Common myeloid progenitor, CD34-positive (primary cell): Measurements from ENCODE around the gene PALD1.
A peak's percentile ranks its signal among the peaks of the same experiment; 100 is the strongest.

Experiments used
- CTCF ChIA-PET: fragments of 350-600 bp; sonication (Branson Sonifier 250); formaldehyde crosslinking; loops from one replicate; lab custom pipeline; 2021; ENCODE audit warnings: antibody characterized with exemption; lab: Charles Lee
- POLR2A ChIA-PET: fragments of 350-600 bp; sonication (Branson Sonifier 250); formaldehyde crosslinking; loops from one replicate; lab custom pipeline; 2021; ENCODE audit warnings: antibody characterized with exemption; lab: Charles Lee
- DNase-seq, 3 donors: peaks; one replicate each; pipeline versions ENCODE4 v3.0.0 to v3.0.0-alpha.2; 2013
- H3K27ac ChIP-seq, 2 experiments: 1 replicate in 1 of 2; 2 replicates in 1 of 2; pipeline ENCODE4 v1.7.0; 2013; ENCODE audit warnings: inconsistent platforms in 2 of 2, low read length in 2 of 2, mild to moderate bottlenecking in 2 of 2, low read depth in 1 of 2, moderate library complexity in 1 of 2; ENCODE audit not compliant: severe bottlenecking in 2 of 2, insufficient read depth in 1 of 2, poor library complexity in 1 of 2
- H3K27me3 ChIP-seq, 5 experiments: replicated peaks in 2 of 5; 1 replicate in 3 of 5; 2 replicates in 2 of 5; pipeline versions ENCODE4 v1.6.1 to v1.7.0; 2013; ENCODE audit warnings: low read length in 4 of 5, mild to moderate bottlenecking in 2 of 5, moderate library complexity in 2 of 5, inconsistent platforms in 1 of 5; ENCODE audit not compliant: insufficient read depth in 5 of 5, control insufficient read depth in 4 of 5
- H3K36me3 ChIP-seq, 4 experiments: 1 replicate in 2 of 4; 2 replicates in 2 of 4; pipeline versions ENCODE4 v1.6.1 to v1.7.0; 2013; ENCODE audit warnings: low read length in 3 of 4, control low read depth in 1 of 4, mild to moderate bottlenecking in 1 of 4; ENCODE audit not compliant: control insufficient read depth in 4 of 4, insufficient read depth in 4 of 4
- H3K4me1 ChIP-seq, 4 experiments: 1 replicate in 3 of 4; 2 replicates in 1 of 4; pipeline versions ENCODE4 v1.6.1 to v1.7.1; 2013; ENCODE audit warnings: low read length in 3 of 4, mild to moderate bottlenecking in 3 of 4, control low read depth in 1 of 4, inconsistent platforms in 1 of 4, moderate library complexity in 1 of 4; ENCODE audit not compliant: control insufficient read depth in 4 of 4, insufficient read depth in 4 of 4; ENCODE audit errors: control extremely low read depth in 1 of 4
- H3K4me3 ChIP-seq, 7 experiments: 1 replicate in 4 of 7; 2 replicates in 3 of 7; pipeline versions ENCODE4 v1.5.1 to v1.7.0; 2013; ENCODE audit warnings: mild to moderate bottlenecking in 7 of 7, low read length in 6 of 7, moderate library complexity in 6 of 7, inconsistent platforms in 2 of 7, low read depth in 2 of 7, control low read depth in 1 of 7; ENCODE audit not compliant: insufficient read depth in 4 of 7, control insufficient read depth in 1 of 7; ENCODE audit errors: extremely low read depth in 1 of 7
- H3K9me3 ChIP-seq, 5 experiments: 1 replicate in 4 of 5; 2 replicates in 1 of 5; pipeline versions ENCODE4 v1.6.1 to v1.7.1; 2013; ENCODE audit warnings: low read length in 4 of 5, mild to moderate bottlenecking in 2 of 5, inconsistent platforms in 1 of 5, low read depth in 1 of 5, moderate library complexity in 1 of 5; ENCODE audit not compliant: control insufficient read depth in 4 of 5, insufficient read depth in 2 of 5; ENCODE audit errors: control extremely low read depth in 1 of 5
- WGBS: methylation state at CpG from one replicate; pipeline ENCODE4 v1.1.5; 2013; ENCODE audit not compliant: insufficient coverage; 5-methylcytosine and 5-hydroxymethylcytosine counted together

Gene PALD1

GRCh38 chr10:70476249-70477035 is 2.1 kb upstream of the PALD1 start:
- 91% methylated on average over 5 of the region's 7 CpGs for WGBS
- H3K27ac ChIP-seq, result no peak overlapping the region
- H3K27me3 ChIP-seq, result no peaks in the 10 kb centered on the region
- peak in 2 of 3 donors; percentile 26 to 40 for DNase-seq
- H3K4me3 ChIP-seq, result no peak overlapping the region
- ChIA-PET POLR2A (interaction anchor here (1.0 kb wide), 1 partner anchor 33 kb away, joined by 4 read pairs; no protein-coding TSS in a partner anchor), CTCF (interaction anchor here (1.6 to 7.8 kb wide), 8 partner anchors 10 to 62 kb away, joined by 4 to 46 read pairs (median 24); no protein-coding TSS in a partner anchor)
- no peaks in the 10 kb centered on the region for H3K36me3 ChIP-seq
- peaks cover 2 to 49% (median 43%) of the 10 kb centered on the region in 4 experiments for H3K4me1 ChIP-seq
- H3K9me3 ChIP-seq, result no peaks in the 10 kb centered on the region

- Histone ChIP-seq H3K4me3 (peak overlapping the region in 4 of 7 experiments; percentile 48 to 77 (median 70)), H3K27me3 (no peaks in the 10 kb centered on the region), H3K4me1 (peaks cover 2 to 61% (median 52%) of the 10 kb centered on the region in 4 experiments), H3K36me3 (no peaks in the 10 kb centered on the region), H3K9me3 (no peaks in the 10 kb centered on the region), H3K27ac (no peak overlapping the region)
- DNase-seq, result peak; percentile 77 to 93 (median 90)
- WGBS, result 15% methylated on average over 7 of the region's 27 CpGs
- ChIA-PET CTCF (interaction anchor here (0.8 to 7.8 kb wide), 12 partner anchors 8 to 61 kb away, joined by 3 to 46 read pairs (median 6); no protein-coding TSS in a partner anchor), POLR2A (interaction anchor here (0.7 to 1.3 kb wide), 5 partner anchors 12 to 31 kb away, joined by 3 to 7 read pairs (median 4); no protein-coding TSS in a partner anchor)
Observed at GRCh38 chr10:70477661-70478162, 855 bp upstream of the PALD1 start.

- peaks cover 2 to 71% (median 58%) of the 10 kb centered on the region in 4 experiments for H3K4me1 ChIP-seq
- WGBS, result 46% methylated on average over 8 of the region's 11 CpGs
- H3K36me3 ChIP-seq, result no peaks in the 10 kb centered on the region
- no peaks in the 10 kb centered on the region for H3K27me3 ChIP-seq
- DNase-seq, result no peak
- H3K4me3 ChIP-seq, result peak overlapping the region; percentile 32 to 77 (median 69)
- ChIA-PET POLR2A (interaction anchor here (0.6 to 3.6 kb wide), 2 partner anchors 15 to 33 kb away, joined by 3 to 14 read pairs; no protein-coding TSS in a partner anchor), CTCF (interaction anchor here (0.6 to 7.8 kb wide), 5 partner anchors 9 to 60 kb away, joined by 4 to 46 read pairs (median 38); no protein-coding TSS in a partner anchor)
- H3K27ac ChIP-seq, result no peak overlapping the region
- H3K9me3 ChIP-seq, result no peaks in the 10 kb centered on the region
Observed at GRCh38 chr10:70479165-70479581, 606 bp downstream of the PALD1 start.

- H3K4me1 ChIP-seq, result peaks cover 2 to 71% (median 58%) of the 10 kb centered on the region in 4 experiments
- H3K27me3 ChIP-seq, result no peaks in the 10 kb centered on the region
- DNase-seq, result no peak
- H3K36me3 ChIP-seq, result no peaks in the 10 kb centered on the region
- H3K4me3 ChIP-seq, result peak overlapping the region in 5 of 7 experiments; percentile 48 to 77 (median 69)
- H3K9me3 ChIP-seq, result no peaks in the 10 kb centered on the region
- whole genome bisulfite sequencing, result 73% methylated on average over 3 of the region's 8 CpGs
- POLR2A ChIA-PET, result interaction anchor here (1.3 to 3.6 kb wide), 2 partner anchors 14 to 17 kb away, joined by 3 to 14 read pairs; no protein-coding TSS in a partner anchor
- no peak overlapping the region for H3K27ac ChIP-seq
- CTCF ChIA-PET, result interaction anchor here (0.6 to 7.8 kb wide), 6 partner anchors 9 to 59 kb away, joined by 4 to 46 read pairs (median 24); no protein-coding TSS in a partner anchor
Observed at GRCh38 chr10:70479626-70480238, 1.2 kb downstream of the PALD1 start.

GRCh38 chr10:70480239-70480861 is 1.8 kb downstream of the PALD1 start:
- H3K27me3 ChIP-seq, result no peaks in the 10 kb centered on the region

GRCh38 chr10:70481105-70481504 is 2.5 kb downstream of the PALD1 start:
- no peaks in the 10 kb centered on the region for H3K27me3 ChIP-seq
- no peaks in the 10 kb centered on the region for H3K9me3 ChIP-seq
- DNase-seq, result no peak
- peaks cover 0 to 3% (median 0%) of the 10 kb centered on the region in 4 experiments for H3K36me3 ChIP-seq
- CTCF ChIA-PET, result interaction anchor here (1.0 to 7.8 kb wide), 5 partner anchors 12 to 69 kb away, joined by 3 to 46 read pairs (median 38); no protein-coding TSS in a partner anchor
- no peak overlapping the region for H3K27ac ChIP-seq
- H3K4me1 ChIP-seq, result peaks cover 2 to 71% (median 58%) of the 10 kb centered on the region in 4 experiments
- no peak overlapping the region for H3K4me3 ChIP-seq
- POLR2A ChIA-PET, result interaction anchor here (0.6 to 3.6 kb wide), 3 partner anchors 13 to 20 kb away, joined by 3 to 14 read pairs (median 3); no protein-coding TSS in a partner anchor
- WGBS, result 97% methylated on average over 4 of the region's 9 CpGs

More at GRCh38 chr10:70480239-70480861, 1.8 kb downstream of the PALD1 start:
- POLR2A ChIA-PET, result interaction anchor here (0.5 to 3.6 kb wide), 4 partner anchors 14 to 33 kb away, joined by 3 to 14 read pairs (median 3); no protein-coding TSS in a partner anchor
- Histone ChIP-seq H3K4me3 (peak overlapping the region in 3 of 7 experiments; percentile 32 to 77 (median 69)), H3K4me1 (peaks cover 2 to 71% (median 58%) of the 10 kb centered on the region in 4 experiments), H3K27ac (no peak overlapping the region), H3K9me3 (no peaks in the 10 kb centered on the region), H3K36me3 (no peaks in the 10 kb centered on the region)
- CTCF ChIA-PET, result interaction anchor here (1.0 to 7.8 kb wide), 5 partner anchors 13 to 70 kb away, joined by 3 to 46 read pairs (median 38); no protein-coding TSS in a partner anchor
- WGBS, result 17% methylated on average over 8 of the region's 9 CpGs
- peak; percentile 53 to 89 (median 83) for DNase-seq
